NT2/D1 (cell line): ENCODE results near the gene CELSR1.

Experiments used
- YY1 ChIP-seq: IDR thresholded peaks from 2 replicates; pipeline ENCODE4 v1.6.1; 2011; ENCODE audit not compliant: insufficient read length, insufficient read depth
- ZNF274 ChIP-seq: IDR thresholded peaks from 2 replicates; pipeline ENCODE4 v1.6.1; 2011; ENCODE audit warnings: mild to moderate bottlenecking, low read depth, low read length

- TF ChIP-seq YY1 (no peak), ZNF274 (no peak)
These were observed 109.2 kb downstream of the CELSR1 start for GRCh38 chr22:46428171-46428570.
